BJ (cell line): Measurements from ENCODE around the gene HPD. TPM values are rescaled to one million over a fixed set of nuclear protein-coding genes. Genes with fewer than 3 reads are reported as not detected.

Source experiments
- CTCF ChIA-PET: fragments of 350-600 bp; formaldehyde crosslinking; extraction: SDS; loops from one replicate; lab custom pipeline; 2021; ENCODE audit warnings: antibody characterized with exemption, inconsistent platforms; lab: Yijun Ruan, JAX
- POLR2A ChIA-PET: fragments of 300-600 bp; sonication (Branson Sonifier 250); formaldehyde crosslinking; extraction: SDS; loops from one replicate; lab custom pipeline; 2021; ENCODE audit warnings: antibody characterized with exemption; lab: Charles Lee
- DNase-seq: peaks from one replicate; pipeline ENCODE4 v3.0.0-alpha.2; 2011; ENCODE audit warnings: low read depth
- H3K27me3 ChIP-seq: 2 replicates; pipeline ENCODE4 v1.6.0; 2011; ENCODE audit warnings: low read length; ENCODE audit not compliant: control insufficient read depth, insufficient read depth
- H3K36me3 ChIP-seq: 2 replicates; pipeline ENCODE4 v1.5.1; 2011; ENCODE audit warnings: low read length; ENCODE audit not compliant: control insufficient read depth, insufficient read depth
- H3K4me3 ChIP-seq: 2 replicates; pipeline ENCODE4 v1.5.1; 2011; ENCODE audit warnings: low read depth, mild to moderate bottlenecking, control low read depth, low read length
- polyA minus RNA-seq: library from RNA; depleted of rRNA, polyadenylated mRNA; stranded (reverse); fragments of >200 nt; gene quantifications from 2 replicates; pipeline ENCODE4 v1.2.3, GENCODE V29; 2011; rRNA and poly(A)+ RNA removed
- polyA plus RNA-seq: library from polyadenylated mRNA; depleted of rRNA; stranded (reverse); fragments of >200 nt; gene quantifications from 2 replicates; pipeline ENCODE4 v1.2.3, GENCODE V29; 2011; rRNA removed
- TF ChIP-seq, protein P1 (sequence below): IDR thresholded peaks from 2 replicates; pipeline ENCODE4 v1.5.1; 2011; ENCODE audit warnings: low read depth, mild to moderate bottlenecking, control low read depth, inconsistent platforms, low read length, moderate library complexity; ENCODE audit not compliant: insufficient read depth

HPD gene
- polyA plus RNA-seq = 0.05 TPM in 1 of 2 replicates, not detected in the other
- not detected in 2 replicates for polyA minus RNA-seq

DNA sequence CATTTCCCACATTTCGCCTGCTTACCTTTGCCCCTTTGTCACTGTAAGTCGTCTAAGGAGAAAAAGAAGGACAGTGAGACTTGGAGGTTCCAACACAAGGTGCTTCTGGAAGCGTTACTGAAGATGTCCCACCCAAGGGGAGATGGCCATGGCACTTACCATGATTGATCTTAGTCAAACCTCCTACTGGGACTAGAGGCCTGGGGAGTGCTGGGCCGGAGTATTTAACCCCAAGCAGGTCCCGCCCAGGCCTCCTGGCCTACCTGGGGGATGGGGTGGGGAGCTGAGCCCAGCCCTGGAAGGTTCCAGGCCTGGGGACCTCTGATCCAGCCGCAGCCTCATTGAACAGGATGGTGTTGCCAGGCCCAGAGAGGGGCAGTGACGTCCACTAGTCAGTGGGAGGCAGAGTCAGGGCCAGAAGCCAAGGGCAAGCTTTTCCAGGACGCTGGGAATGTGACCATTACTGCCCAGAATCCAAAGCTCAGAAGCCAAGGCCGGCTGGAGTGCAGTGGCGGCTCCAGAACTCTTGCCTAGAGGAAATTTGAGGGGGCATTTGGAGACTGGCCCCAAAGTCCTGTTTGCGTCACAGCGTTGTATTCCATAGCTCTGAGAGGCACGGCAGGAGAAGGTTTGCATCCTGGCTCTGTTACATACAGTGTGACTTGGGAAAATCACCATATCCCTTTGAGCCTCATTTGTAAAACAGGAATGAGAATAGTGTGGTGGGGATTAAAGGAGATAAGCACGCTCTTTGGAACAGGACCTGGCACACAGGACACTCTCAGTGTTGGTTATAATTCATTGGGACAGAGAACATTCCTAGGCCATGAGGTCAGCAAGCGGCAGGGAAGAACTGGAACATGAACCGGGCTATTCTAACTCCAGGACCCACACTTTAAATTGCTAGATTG is at the start of gene HPD:
HPD (minus strand) TSS at position 198 of the 911 bp plus-strand sequence; CDS start at position 162, 36 bp downstream.
- ChIA-PET POLR2A (interaction anchor here (0.5 kb wide), 1 partner anchor 220 kb away, joined by 3 read pairs; the partner anchor contains the start of gene MLXIP), CTCF (interaction anchor here (0.8 to 1.3 kb wide), 3 partner anchors 16 to 64 kb away, joined by 3 to 5 read pairs (median 3); no protein-coding TSS in a partner anchor)
- peaks cover 7% of the 10 kb centered on the region for H3K27me3 ChIP-seq
- no peak for DNase-seq
- no peak within 1 kb of the TSS for H3K4me3 ChIP-seq
- H3K36me3 ChIP-seq = no peaks in the 10 kb centered on the region
- TF ChIP-seq, protein P1, sequence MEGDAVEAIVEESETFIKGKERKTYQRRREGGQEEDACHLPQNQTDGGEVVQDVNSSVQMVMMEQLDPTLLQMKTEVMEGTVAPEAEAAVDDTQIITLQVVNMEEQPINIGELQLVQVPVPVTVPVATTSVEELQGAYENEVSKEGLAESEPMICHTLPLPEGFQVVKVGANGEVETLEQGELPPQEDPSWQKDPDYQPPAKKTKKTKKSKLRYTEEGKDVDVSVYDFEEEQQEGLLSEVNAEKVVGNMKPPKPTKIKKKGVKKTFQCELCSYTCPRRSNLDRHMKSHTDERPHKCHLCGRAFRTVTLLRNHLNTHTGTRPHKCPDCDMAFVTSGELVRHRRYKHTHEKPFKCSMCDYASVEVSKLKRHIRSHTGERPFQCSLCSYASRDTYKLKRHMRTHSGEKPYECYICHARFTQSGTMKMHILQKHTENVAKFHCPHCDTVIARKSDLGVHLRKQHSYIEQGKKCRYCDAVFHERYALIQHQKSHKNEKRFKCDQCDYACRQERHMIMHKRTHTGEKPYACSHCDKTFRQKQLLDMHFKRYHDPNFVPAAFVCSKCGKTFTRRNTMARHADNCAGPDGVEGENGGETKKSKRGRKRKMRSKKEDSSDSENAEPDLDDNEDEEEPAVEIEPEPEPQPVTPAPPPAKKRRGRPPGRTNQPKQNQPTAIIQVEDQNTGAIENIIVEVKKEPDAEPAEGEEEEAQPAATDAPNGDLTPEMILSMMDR = no peak

DNA sequence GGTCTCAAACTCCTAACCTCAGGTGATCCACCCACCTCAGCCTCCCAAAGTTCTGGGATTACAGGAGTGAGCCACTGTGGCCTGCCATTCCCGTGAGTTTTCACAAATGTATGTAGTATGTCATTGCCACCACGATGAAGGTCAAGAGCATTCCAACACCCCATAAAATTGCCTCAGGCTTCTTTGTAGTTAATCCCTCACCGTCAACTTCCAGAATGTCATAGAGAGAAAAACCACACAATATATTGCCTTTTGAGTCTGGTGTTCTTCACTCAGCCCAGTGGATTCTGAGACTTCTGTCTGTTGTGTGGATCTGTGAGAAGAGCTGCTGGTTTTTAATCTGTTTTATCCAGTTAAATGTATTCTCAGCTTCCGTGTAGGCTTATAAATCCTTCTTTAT is 47.1 kb upstream of the HPD start:
- no peak overlapping the region for H3K4me3 ChIP-seq
- ChIA-PET POLR2A (no interaction called here), CTCF (interaction anchor here (0.7 to 1.0 kb wide), 2 partner anchors 13 to 261 kb away, joined by 3 read pairs; partner anchors contain the start of gene CFAP251)
- DNase-seq = no peak
- H3K36me3 ChIP-seq = peaks cover 21% of the 10 kb centered on the region
- TF ChIP-seq, protein P1 = no peak
- no peaks in the 10 kb centered on the region for H3K27me3 ChIP-seq

DNA sequence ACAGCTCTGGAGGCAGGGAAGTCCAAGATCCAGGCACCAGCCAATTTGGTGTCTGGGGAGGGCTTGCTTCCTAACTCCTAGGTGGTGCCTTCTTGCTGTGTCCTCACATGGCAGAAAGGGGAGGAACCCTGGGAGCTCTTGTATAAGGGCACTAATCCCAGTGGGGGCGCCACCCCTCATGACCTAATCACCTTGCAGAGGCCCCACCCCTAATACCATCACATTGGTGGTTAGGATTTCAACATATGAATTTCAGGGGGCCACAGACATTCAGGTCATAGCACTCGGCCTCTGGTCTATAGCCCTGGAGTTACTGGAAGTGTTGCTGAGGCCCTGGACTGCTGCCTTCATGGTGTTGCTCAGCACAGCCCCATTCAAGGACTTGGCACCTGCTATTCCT is 44.5 kb upstream of the HPD start:
- no peak for DNase-seq
- Histone ChIP-seq H3K27me3 (no peaks in the 10 kb centered on the region), H3K36me3 (peaks cover 26% of the 10 kb centered on the region), H3K4me3 (no peak overlapping the region)
- TF ChIP-seq, protein P1 = no peak
- ChIA-PET CTCF (interaction anchor here (1.8 to 2.2 kb wide), 2 partner anchors 108 to 109 kb away, joined by 4 to 6 read pairs; no protein-coding TSS in a partner anchor), POLR2A (no interaction called here)

DNA sequence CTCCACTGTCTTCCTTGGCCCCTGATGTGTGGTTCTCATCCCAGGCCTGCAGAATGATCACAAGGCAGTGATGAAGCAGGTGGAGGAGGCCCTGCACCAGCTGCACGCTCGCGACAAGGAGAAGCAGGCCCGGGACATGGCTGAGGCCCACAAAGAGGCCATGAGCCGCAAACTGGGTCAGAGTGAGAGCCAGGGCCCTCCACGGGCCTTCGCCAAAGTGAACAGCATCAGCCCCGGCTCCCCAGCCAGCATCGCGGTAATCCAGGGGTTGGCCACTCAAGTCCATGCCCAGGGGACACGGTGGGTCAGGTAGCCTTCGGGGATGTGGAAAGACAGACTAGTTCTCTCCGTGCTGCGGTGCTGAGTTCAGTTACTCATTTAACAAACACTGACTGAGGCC is 40.9 kb upstream of the HPD start:
- H3K36me3 ChIP-seq = peaks cover 30% of the 10 kb centered on the region
- ChIA-PET CTCF (interaction anchor here (2.2 to 4.6 kb wide), 2 partner anchors 11 to 105 kb away, joined by 8 to 24 read pairs; partner anchors contain the start of genes PSMD9 and RHOF), POLR2A (no interaction called here)

More for the DNA sequence above, 40.9 kb upstream of the HPD start:
- no peak for DNase-seq
- TF ChIP-seq, protein P1 = no peak
- H3K27me3 ChIP-seq = no peaks in the 10 kb centered on the region
- no peak overlapping the region for H3K4me3 ChIP-seq
